Osteocyte (in vitro differentiated cells): ENCODE measurements around the gene ZNF593. TPM values are rescaled to one million over a fixed set of nuclear protein-coding genes. Genes with fewer than 3 reads are reported as not detected.

Experiments
- DNase-seq: peaks from one replicate; pipeline ENCODE4 v3.0.0; 2021; ENCODE audit warnings: mixed read lengths; ENCODE audit not compliant: unreplicated experiment; ENCODE audit errors: extremely low spot score
- H3K27ac Mint-ChIP-seq: one replicate; pipeline ENCODE4 v1.8.0; 2021; ENCODE audit warnings: mild to moderate bottlenecking, mixed read lengths; ENCODE audit not compliant: unreplicated experiment
- H3K27me3 Mint-ChIP-seq: one replicate; pipeline ENCODE4 v1.8.0; 2021; ENCODE audit warnings: mixed read lengths; ENCODE audit not compliant: unreplicated experiment
- H3K36me3 Mint-ChIP-seq: one replicate; pipeline ENCODE4 v1.8.0; 2021; ENCODE audit warnings: mixed read lengths; ENCODE audit not compliant: unreplicated experiment
- H3K4me1 Mint-ChIP-seq: one replicate; pipeline ENCODE4 v1.8.0; 2021; ENCODE audit warnings: mixed read lengths; ENCODE audit not compliant: unreplicated experiment
- H3K4me3 Mint-ChIP-seq: one replicate; pipeline ENCODE4 v1.8.0; 2021; ENCODE audit warnings: mild to moderate bottlenecking, moderate library complexity, mixed read lengths; ENCODE audit not compliant: unreplicated experiment
- H3K9me3 Mint-ChIP-seq: one replicate; pipeline ENCODE4 v1.8.0; 2021; ENCODE audit warnings: mixed read lengths; ENCODE audit not compliant: unreplicated experiment
- total RNA-seq: library from RNA; stranded (reverse); gene quantifications from 2 replicates; pipeline ENCODE4 v1.2.1, GENCODE V29; 2021
- TF ChIP-seq, protein P1 (sequence below): fragments of 200-600 bp; sonication (generic); IDR thresholded peaks from 2 replicates; pipeline ENCODE4 v1.5.0; 2021; ENCODE audit warnings: antibody characterized with exemption, mild to moderate bottlenecking, moderate library complexity

ZNF593 gene
- total RNA-seq, 1 donor from 2014 or later = 28.6 TPM

- H3K36me3 Mint-ChIP-seq = no peaks in the 10 kb centered on the region
- no peak within 1 kb of the TSS for H3K27ac Mint-ChIP-seq
- H3K4me1 Mint-ChIP-seq = peaks cover 15% of the 10 kb centered on the region
- H3K27me3 Mint-ChIP-seq = peaks cover 19% of the 10 kb centered on the region
- no peak within 1 kb of the TSS for H3K4me3 Mint-ChIP-seq
- TF ChIP-seq, protein P1, sequence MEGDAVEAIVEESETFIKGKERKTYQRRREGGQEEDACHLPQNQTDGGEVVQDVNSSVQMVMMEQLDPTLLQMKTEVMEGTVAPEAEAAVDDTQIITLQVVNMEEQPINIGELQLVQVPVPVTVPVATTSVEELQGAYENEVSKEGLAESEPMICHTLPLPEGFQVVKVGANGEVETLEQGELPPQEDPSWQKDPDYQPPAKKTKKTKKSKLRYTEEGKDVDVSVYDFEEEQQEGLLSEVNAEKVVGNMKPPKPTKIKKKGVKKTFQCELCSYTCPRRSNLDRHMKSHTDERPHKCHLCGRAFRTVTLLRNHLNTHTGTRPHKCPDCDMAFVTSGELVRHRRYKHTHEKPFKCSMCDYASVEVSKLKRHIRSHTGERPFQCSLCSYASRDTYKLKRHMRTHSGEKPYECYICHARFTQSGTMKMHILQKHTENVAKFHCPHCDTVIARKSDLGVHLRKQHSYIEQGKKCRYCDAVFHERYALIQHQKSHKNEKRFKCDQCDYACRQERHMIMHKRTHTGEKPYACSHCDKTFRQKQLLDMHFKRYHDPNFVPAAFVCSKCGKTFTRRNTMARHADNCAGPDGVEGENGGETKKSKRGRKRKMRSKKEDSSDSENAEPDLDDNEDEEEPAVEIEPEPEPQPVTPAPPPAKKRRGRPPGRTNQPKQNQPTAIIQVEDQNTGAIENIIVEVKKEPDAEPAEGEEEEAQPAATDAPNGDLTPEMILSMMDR = no peak
- H3K9me3 Mint-ChIP-seq = no peaks in the 10 kb centered on the region
- DNase-seq = no peak
These were observed 10.6 kb upstream of the ZNF593 start, which contains the start of gene FAM110D for GRCh38 chr1:26158908-26159742. Gene FAM110D (plus strand): TSS chr1:26159079. CDS start chr1:26161292, 2,213 bp downstream.

DNA sequence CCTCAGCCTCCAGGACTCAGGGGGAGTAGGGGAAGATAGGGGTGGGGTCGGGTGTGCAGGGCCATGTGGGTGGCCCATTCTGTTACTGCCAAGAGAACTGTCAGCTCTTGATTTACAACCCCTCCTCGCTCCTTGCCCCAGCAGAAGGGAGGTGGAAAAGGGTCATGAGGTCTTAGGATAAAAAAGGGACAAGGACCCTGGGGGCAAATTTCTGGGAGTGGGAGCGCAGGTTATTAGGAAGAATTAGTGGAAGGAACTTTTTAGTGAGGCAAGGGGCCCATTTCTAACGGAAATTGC is 10.0 kb upstream of the ZNF593 start:
- Mint-ChIP-seq H3K9me3 (no peaks in the 10 kb centered on the region), H3K27ac (no peak overlapping the region), H3K4me1 (peaks cover 18% of the 10 kb centered on the region), H3K36me3 (no peaks in the 10 kb centered on the region), H3K27me3 (peaks cover 13% of the 10 kb centered on the region), H3K4me3 (no peak overlapping the region)
- TF ChIP-seq, protein P1 = no peak
- no peak for DNase-seq

DNA sequence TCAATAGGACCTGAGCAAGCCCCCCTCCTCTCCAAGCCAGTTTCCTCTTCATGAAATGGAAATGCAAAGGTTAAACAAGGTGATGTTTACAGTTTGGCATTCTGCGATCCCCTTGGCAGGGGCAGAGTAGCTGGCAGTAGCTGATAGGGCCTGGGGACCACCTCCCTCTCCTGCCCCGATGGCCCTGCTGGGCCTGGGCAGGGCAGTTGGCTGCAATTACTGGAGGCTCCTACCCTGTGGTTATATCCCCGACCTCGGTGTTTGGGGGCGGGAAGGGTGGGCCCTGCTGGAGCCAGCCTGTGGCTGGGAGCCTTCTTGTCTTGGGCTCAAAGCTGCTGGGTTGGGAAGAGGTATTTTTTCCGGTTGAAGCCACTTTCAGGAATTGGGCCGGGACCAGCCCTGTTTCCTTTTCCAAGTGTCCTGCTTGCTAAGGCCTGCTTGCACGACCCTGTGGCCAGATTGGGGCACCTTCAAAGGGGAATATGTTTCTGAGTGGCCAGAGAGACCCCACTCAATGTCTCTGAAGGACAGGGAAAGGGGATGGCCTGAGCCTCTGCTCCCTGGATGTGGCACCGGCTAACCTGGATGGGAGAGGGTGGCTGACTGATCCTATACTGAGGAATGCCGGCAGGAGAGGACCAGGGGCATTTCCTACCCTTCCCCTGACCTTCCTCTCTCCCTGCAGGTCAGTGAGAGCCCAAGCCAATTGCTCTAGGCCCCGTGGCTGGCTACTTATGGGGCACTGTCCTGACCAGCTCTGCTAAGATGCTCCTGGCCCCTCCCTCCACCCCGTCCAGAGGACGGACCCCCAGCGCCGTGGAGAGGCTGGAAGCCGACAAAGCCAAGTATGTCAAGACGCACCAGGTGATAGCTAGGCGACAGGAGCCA is 8.9 kb upstream of the ZNF593 start:
- TF ChIP-seq, protein P1 = no peak
- H3K4me1 Mint-ChIP-seq = peaks cover 22% of the 10 kb centered on the region
- H3K4me3 Mint-ChIP-seq = peak overlapping the region; percentile 48
- no peaks in the 10 kb centered on the region for H3K36me3 Mint-ChIP-seq
- peaks cover 3% of the 10 kb centered on the region for H3K27me3 Mint-ChIP-seq
- H3K9me3 Mint-ChIP-seq = no peaks in the 10 kb centered on the region
- H3K27ac Mint-ChIP-seq = no peak overlapping the region
- DNase-seq = no peak

- DNase-seq = no peak
- TF ChIP-seq, protein P1 = peak; percentile 37
- Mint-ChIP-seq H3K4me3 (peak overlapping the region; percentile 62), H3K36me3 (no peaks in the 10 kb centered on the region), H3K27me3 (no peaks in the 10 kb centered on the region), H3K4me1 (peaks cover 18% of the 10 kb centered on the region), H3K9me3 (no peaks in the 10 kb centered on the region), H3K27ac (no peak overlapping the region)
These were observed 8.1 kb upstream of the ZNF593 start for GRCh38 chr1:26161415-26162219.
